K562 (cell line): Measurements from ENCODE around the gene NFIC. TPM values are rescaled to one million over a fixed set of nuclear protein-coding genes. Genes with fewer than 3 reads are reported as not detected.

Experiments used
- polyA plus RNA-seq, 8 experiments: library from polyadenylated mRNA; depleted of rRNA in 4 of 8; stranded (reverse) in 5 of 8; unstranded in 3 of 8; fragments of >200 nt; fragmentation: Nextera tagmentation in 2 of 8; fragmentation: Illumina TruSeq in 1 of 8; extraction: Ambion mirVana in 2 of 8; extraction: Trizol in 1 of 8; gene quantifications; 2 replicates each; pipeline versions ENCODE4 v1.2.1 to v1.2.3, GENCODE V29; 2011 to 2014; ENCODE audit warnings: inconsistent platforms in 1 of 8, missing spikeins in 1 of 8
- total RNA-seq, 7 experiments: library from RNA; depleted of rRNA in 6 of 7; stranded (reverse); fragments of >200 nt in 6 of 7; fragmentation: Illumina TruSeq in 2 of 7; extraction: Trizol in 2 of 7; gene quantifications; 2 replicates each; pipeline versions ENCODE4 v1.2.1 to v1.2.3, GENCODE V29; 2011 to 2021; ENCODE audit warnings: low replicate concordance in 1 of 7
- TF ChIP-seq, protein P1 (sequence below), 2 experiments: fragments of 450-650 bp; formaldehyde crosslinking in 1 of 2; IDR thresholded peaks; 2 replicates each; pipeline versions ENCODE4 v1.4.0 to v1.6.1; 2014 to 2020; ENCODE audit warnings: mild to moderate bottlenecking in 2 of 2, borderline replicate concordance in 1 of 2, low read depth in 1 of 2
- TF ChIP-seq, protein P2 (sequence below): sonication (generic); formaldehyde crosslinking; IDR thresholded peaks from 2 replicates; pipeline ENCODE4 v1.9.0; 2022; ENCODE audit warnings: mild to moderate bottlenecking, missing genetic modification reagents

NFIC gene
- total and polyA plus RNA-seq, 9 of the 15 experiments (the other 6 are each of a cell fraction or from before 2014, with no cell fraction given): 0.71 to 62.1 (median 6.9) TPM

DNA sequence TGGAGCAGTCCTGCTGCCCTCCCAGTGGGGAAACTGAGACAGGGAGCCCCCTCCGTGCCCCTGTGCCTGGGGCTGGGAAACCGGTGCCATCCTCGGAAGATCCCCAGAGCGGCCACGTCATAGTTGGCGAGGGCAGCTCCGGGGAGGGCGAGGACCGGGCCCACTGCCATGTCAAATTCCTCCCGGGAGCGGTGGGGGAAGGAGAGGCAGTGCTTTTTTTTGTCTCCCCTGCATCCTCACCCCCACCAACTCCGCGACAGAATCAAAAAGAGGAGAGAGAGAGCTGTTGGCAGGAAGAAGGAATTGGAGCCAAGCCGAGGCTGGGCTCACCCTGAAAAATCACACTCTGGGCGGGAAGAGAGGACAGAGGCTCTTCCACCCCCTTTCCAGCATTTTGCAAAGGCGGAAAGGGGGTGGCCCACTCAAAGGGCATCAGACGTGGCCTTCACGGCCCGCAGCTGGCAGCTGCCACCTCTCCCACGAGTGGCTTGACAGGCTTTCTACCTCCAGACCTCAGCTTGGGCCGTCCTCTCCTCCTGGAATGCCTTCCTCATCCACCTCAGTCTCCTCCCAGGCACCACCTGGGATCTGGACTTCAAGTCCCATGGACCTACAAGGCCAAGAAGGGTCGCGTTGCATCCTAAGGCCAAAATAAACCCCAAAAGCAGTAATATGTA is 19.6 kb upstream of the NFIC start (continued):
- TF ChIP-seq, protein P1, sequence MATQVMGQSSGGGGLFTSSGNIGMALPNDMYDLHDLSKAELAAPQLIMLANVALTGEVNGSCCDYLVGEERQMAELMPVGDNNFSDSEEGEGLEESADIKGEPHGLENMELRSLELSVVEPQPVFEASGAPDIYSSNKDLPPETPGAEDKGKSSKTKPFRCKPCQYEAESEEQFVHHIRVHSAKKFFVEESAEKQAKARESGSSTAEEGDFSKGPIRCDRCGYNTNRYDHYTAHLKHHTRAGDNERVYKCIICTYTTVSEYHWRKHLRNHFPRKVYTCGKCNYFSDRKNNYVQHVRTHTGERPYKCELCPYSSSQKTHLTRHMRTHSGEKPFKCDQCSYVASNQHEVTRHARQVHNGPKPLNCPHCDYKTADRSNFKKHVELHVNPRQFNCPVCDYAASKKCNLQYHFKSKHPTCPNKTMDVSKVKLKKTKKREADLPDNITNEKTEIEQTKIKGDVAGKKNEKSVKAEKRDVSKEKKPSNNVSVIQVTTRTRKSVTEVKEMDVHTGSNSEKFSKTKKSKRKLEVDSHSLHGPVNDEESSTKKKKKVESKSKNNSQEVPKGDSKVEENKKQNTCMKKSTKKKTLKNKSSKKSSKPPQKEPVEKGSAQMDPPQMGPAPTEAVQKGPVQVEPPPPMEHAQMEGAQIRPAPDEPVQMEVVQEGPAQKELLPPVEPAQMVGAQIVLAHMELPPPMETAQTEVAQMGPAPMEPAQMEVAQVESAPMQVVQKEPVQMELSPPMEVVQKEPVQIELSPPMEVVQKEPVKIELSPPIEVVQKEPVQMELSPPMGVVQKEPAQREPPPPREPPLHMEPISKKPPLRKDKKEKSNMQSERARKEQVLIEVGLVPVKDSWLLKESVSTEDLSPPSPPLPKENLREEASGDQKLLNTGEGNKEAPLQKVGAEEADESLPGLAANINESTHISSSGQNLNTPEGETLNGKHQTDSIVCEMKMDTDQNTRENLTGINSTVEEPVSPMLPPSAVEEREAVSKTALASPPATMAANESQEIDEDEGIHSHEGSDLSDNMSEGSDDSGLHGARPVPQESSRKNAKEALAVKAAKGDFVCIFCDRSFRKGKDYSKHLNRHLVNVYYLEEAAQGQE (IDR thresholded peaks at IDR 0.05; ENCODE audit: borderline replicate concordance): no peak
- TF ChIP-seq, protein P1 (CRISPR knock-in tag; IDR thresholded peaks at IDR 0.05; ENCODE audit: low read depth): no peak
- TF ChIP-seq, protein P2, sequence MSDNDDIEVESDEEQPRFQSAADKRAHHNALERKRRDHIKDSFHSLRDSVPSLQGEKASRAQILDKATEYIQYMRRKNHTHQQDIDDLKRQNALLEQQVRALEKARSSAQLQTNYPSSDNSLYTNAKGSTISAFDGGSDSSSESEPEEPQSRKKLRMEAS (CRISPR knock-in tag): no peak
